ENCODE measurements around the gene BAG5. TPM values are rescaled to one million over a fixed set of nuclear protein-coding genes. Genes with fewer than 3 reads are reported as not detected.

The BAG5 gene
- total RNA-seq, 1 experiment from 2014 or later = 29.2 TPM

DNA sequence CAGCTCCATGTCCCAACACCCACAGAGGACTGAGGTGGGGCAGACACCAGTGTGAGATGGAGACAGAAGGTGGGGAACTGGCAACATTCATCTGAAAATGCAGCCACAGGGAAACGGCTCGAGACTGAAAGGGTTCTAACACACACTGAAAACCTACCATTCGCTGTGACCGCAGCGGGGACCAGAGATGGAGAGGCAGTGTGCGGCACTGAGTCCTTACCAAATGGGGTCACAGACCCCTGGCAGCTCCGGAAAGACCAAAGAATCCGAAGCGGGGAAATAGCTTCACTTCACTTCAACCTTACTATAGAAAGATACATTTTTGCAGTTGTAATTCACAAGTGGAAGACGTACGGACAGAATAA is 9.6 kb downstream of the BAG5 start:
- Mint-ChIP-seq H3K4me3 (no peak overlapping the region), H3K36me3 (no peaks in the 10 kb centered on the region), H3K27me3 (ENCODE audit: low read depth) (no peaks in the 10 kb centered on the region), H3K9me3 (no peaks in the 10 kb centered on the region), H3K4me1 (peaks cover 5% of the 10 kb centered on the region; the same call in 1 of the 2 replicates), H3K27ac (no peak overlapping the region)
- TF ChIP-seq, protein P1, sequence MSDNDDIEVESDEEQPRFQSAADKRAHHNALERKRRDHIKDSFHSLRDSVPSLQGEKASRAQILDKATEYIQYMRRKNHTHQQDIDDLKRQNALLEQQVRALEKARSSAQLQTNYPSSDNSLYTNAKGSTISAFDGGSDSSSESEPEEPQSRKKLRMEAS (CRISPR knock-in tag; IDR thresholded peaks at IDR 0.05) = no peak
- TF ChIP-seq NFATC4 (CRISPR knock-in tag; IDR thresholded peaks at IDR 0.05) (no peak), CREB1 (CRISPR knock-in tag; IDR thresholded peaks at IDR 0.05) (no peak), RORB (CRISPR knock-in tag; IDR thresholded peaks at IDR 0.05) (no peak), JAZF1 (CRISPR knock-in tag; IDR thresholded peaks at IDR 0.05) (no peak), GTF2I (CRISPR knock-in tag; conservative IDR thresholded peaks at IDR 0.05) (no peak), ZNF317 (CRISPR knock-in tag; IDR thresholded peaks at IDR 0.05; ENCODE audit: borderline replicate concordance, low read depth) (no peak), ELF4 (CRISPR knock-in tag; IDR thresholded peaks at IDR 0.05; ENCODE audit: low read depth) (no peak), TEAD4 (CRISPR knock-in tag; IDR thresholded peaks at IDR 0.05) (no peak), ESRRA (CRISPR knock-in tag; IDR thresholded peaks at IDR 0.05; ENCODE audit: borderline replicate concordance) (no peak), NFYB (CRISPR knock-in tag; conservative IDR thresholded peaks at IDR 0.05; ENCODE audit: low read depth) (no peak), NR2C2 (CRISPR knock-in tag; IDR thresholded peaks at IDR 0.05) (no peak), ATF1 (CRISPR knock-in tag; IDR thresholded peaks at IDR 0.05) (no peak)
- TF ChIP-seq, protein P2, sequence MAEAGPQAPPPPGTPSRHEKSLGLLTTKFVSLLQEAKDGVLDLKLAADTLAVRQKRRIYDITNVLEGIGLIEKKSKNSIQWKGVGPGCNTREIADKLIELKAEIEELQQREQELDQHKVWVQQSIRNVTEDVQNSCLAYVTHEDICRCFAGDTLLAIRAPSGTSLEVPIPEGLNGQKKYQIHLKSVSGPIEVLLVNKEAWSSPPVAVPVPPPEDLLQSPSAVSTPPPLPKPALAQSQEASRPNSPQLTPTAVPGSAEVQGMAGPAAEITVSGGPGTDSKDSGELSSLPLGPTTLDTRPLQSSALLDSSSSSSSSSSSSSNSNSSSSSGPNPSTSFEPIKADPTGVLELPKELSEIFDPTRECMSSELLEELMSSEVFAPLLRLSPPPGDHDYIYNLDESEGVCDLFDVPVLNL (CRISPR knock-in tag; IDR thresholded peaks at IDR 0.05; ENCODE audit: borderline replicate concordance, low read depth) = no peak
- TF ChIP-seq, protein P3, sequence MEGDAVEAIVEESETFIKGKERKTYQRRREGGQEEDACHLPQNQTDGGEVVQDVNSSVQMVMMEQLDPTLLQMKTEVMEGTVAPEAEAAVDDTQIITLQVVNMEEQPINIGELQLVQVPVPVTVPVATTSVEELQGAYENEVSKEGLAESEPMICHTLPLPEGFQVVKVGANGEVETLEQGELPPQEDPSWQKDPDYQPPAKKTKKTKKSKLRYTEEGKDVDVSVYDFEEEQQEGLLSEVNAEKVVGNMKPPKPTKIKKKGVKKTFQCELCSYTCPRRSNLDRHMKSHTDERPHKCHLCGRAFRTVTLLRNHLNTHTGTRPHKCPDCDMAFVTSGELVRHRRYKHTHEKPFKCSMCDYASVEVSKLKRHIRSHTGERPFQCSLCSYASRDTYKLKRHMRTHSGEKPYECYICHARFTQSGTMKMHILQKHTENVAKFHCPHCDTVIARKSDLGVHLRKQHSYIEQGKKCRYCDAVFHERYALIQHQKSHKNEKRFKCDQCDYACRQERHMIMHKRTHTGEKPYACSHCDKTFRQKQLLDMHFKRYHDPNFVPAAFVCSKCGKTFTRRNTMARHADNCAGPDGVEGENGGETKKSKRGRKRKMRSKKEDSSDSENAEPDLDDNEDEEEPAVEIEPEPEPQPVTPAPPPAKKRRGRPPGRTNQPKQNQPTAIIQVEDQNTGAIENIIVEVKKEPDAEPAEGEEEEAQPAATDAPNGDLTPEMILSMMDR (IDR thresholded peaks at IDR 0.05) = no peak
- ChIA-PET CTCF (interaction anchor here (0.5 to 21.0 kb wide), 6 partner anchors 9 to 544 kb away, joined by 3 to 455 read pairs (median 4); partner anchors contain the start of gene CKB), POLR2A (interaction anchor here (2.3 kb wide), 1 partner anchor 9 kb away, joined by 6 read pairs; the partner anchor contains the start of gene BAG5)
- ATAC-seq (no peak), DNase-seq (ENCODE audit: low spot score) (no peak)

DNA sequence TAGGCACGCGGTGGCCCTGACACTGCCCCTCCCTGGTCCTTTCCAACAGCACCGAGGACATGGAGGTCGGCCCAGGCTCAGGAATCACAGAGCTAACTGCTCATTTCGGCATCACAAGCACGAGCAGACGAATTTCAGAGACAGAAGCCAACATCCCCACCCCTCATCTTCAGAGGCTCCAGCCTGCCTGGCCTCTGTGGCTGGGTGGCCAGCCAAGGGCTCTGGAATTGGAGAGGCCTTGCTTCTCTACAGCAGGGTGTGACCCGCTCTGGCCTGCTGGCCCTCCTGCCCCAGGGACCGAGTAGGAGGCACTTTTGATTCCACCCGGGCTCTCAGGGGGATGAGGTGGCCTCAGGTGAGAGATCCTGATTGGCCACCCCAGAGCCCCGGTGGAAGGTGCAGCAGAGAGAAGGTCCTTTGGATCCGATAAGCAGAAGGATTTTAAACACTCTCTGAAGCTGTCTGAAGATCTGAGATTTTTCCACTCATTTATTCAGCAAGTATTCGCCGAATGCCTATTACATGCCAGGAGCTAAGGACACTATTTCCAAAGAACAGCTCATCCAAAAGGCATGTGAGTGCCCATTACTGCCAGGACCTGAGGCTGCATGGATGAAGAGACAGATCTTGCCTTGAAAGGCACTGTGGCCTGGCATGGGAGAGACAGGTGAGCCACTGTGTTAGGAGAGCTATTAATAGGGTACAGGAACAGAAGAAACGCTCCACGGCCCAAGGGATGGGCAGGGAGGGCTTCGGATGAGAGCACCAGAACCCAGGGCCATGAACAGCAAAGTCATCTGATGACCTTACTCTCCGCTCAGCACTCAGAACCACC is 10.2 kb downstream of the BAG5 start:
- ATAC-seq = no peak
- ChIA-PET CTCF (interaction anchor here (0.5 to 21.0 kb wide), 5 partner anchors 9 to 545 kb away, joined by 3 to 455 read pairs (median 4); partner anchors contain the start of gene CKB), POLR2A (interaction anchor here (2.3 kb wide), 1 partner anchor 10 kb away, joined by 6 read pairs; the partner anchor contains the start of gene BAG5)
- Mint-ChIP-seq H3K4me1 (peaks cover 5% of the 10 kb centered on the region; the same call in 1 of the 2 replicates), H3K27ac (peak overlapping the region; percentile 70; the same call in 1 of the 2 replicates), H3K36me3 (no peaks in the 10 kb centered on the region), H3K4me3 (no peak overlapping the region), H3K9me3 (no peaks in the 10 kb centered on the region), H3K27me3 (ENCODE audit: low read depth) (no peaks in the 10 kb centered on the region)
- no peak for DNase-seq (ENCODE audit: low spot score)
- TF ChIP-seq ZNF138 (CRISPR knock-in tag; conservative IDR thresholded peaks at IDR 0.05) (no peak), ZNF416 (CRISPR knock-in tag; IDR thresholded peaks at IDR 0.05) (no peak), NFE2L1 (CRISPR knock-in tag; IDR thresholded peaks at IDR 0.05) (no peak), CREM (CRISPR knock-in tag; IDR thresholded peaks at IDR 0.05) (no peak), EMX1 (CRISPR knock-in tag; IDR thresholded peaks at IDR 0.05) (no peak), JUN (CRISPR knock-in tag; IDR thresholded peaks at IDR 0.05) (no peak), TCF7 (CRISPR knock-in tag; IDR thresholded peaks at IDR 0.05; ENCODE audit: low read depth) (no peak)
- TF ChIP-seq, protein P4, sequence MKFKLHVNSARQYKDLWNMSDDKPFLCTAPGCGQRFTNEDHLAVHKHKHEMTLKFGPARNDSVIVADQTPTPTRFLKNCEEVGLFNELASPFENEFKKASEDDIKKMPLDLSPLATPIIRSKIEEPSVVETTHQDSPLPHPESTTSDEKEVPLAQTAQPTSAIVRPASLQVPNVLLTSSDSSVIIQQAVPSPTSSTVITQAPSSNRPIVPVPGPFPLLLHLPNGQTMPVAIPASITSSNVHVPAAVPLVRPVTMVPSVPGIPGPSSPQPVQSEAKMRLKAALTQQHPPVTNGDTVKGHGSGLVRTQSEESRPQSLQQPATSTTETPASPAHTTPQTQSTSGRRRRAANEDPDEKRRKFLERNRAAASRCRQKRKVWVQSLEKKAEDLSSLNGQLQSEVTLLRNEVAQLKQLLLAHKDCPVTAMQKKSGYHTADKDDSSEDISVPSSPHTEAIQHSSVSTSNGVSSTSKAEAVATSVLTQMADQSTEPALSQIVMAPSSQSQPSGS (CRISPR knock-in tag; IDR thresholded peaks at IDR 0.05; ENCODE audit: borderline replicate concordance, low read depth) = no peak
- TF ChIP-seq, protein P5, sequence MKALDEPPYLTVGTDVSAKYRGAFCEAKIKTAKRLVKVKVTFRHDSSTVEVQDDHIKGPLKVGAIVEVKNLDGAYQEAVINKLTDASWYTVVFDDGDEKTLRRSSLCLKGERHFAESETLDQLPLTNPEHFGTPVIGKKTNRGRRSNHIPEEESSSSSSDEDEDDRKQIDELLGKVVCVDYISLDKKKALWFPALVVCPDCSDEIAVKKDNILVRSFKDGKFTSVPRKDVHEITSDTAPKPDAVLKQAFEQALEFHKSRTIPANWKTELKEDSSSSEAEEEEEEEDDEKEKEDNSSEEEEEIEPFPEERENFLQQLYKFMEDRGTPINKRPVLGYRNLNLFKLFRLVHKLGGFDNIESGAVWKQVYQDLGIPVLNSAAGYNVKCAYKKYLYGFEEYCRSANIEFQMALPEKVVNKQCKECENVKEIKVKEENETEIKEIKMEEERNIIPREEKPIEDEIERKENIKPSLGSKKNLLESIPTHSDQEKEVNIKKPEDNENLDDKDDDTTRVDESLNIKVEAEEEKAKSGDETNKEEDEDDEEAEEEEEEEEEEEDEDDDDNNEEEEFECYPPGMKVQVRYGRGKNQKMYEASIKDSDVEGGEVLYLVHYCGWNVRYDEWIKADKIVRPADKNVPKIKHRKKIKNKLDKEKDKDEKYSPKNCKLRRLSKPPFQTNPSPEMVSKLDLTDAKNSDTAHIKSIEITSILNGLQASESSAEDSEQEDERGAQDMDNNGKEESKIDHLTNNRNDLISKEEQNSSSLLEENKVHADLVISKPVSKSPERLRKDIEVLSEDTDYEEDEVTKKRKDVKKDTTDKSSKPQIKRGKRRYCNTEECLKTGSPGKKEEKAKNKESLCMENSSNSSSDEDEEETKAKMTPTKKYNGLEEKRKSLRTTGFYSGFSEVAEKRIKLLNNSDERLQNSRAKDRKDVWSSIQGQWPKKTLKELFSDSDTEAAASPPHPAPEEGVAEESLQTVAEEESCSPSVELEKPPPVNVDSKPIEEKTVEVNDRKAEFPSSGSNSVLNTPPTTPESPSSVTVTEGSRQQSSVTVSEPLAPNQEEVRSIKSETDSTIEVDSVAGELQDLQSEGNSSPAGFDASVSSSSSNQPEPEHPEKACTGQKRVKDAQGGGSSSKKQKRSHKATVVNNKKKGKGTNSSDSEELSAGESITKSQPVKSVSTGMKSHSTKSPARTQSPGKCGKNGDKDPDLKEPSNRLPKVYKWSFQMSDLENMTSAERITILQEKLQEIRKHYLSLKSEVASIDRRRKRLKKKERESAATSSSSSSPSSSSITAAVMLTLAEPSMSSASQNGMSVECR (CRISPR knock-in tag; IDR thresholded peaks at IDR 0.05; ENCODE audit: borderline replicate concordance) = no peak
- TF ChIP-seq, protein P6, sequence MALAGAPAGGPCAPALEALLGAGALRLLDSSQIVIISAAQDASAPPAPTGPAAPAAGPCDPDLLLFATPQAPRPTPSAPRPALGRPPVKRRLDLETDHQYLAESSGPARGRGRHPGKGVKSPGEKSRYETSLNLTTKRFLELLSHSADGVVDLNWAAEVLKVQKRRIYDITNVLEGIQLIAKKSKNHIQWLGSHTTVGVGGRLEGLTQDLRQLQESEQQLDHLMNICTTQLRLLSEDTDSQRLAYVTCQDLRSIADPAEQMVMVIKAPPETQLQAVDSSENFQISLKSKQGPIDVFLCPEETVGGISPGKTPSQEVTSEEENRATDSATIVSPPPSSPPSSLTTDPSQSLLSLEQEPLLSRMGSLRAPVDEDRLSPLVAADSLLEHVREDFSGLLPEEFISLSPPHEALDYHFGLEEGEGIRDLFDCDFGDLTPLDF (CRISPR knock-in tag; IDR thresholded peaks at IDR 0.05) = no peak

Measured in WTC11 (cell line).